Mucosa of descending colon (tissue), 3 donors: ENCODE measurements around the gene VSIG10L2. TPM values are rescaled to one million over a fixed set of nuclear protein-coding genes. Genes with fewer than 3 reads are reported as not detected.

Source experiments
- ATAC-seq: fragments of 200-7000 bp; cut with Tn5 transposase; one replicate; pipeline ENCODE4 v1.9.1; 2020; ENCODE audit warnings: mild to moderate bottlenecking, moderate library complexity
- DNase-seq, 3 donors: peaks; one replicate each; pipeline ENCODE4 v3.0.0-alpha.2; 2020
- H3K36me3 ChIP-seq: fragments of 200-600 bp; one replicate; pipeline ENCODE4 v1.8.0; 2021; ENCODE audit warnings: low read depth, mild to moderate bottlenecking
- H3K4me1 ChIP-seq: fragments of 200-600 bp; one replicate; pipeline ENCODE4 v1.8.0; 2021; ENCODE audit warnings: low read depth, mild to moderate bottlenecking
- H3K4me3 ChIP-seq: fragments of 200-600 bp; one replicate; pipeline ENCODE4 v1.8.0; 2021; ENCODE audit warnings: mild to moderate bottlenecking
- H3K9me3 ChIP-seq: fragments of 200-600 bp; one replicate; pipeline ENCODE4 v1.8.0; 2021; ENCODE audit warnings: mild to moderate bottlenecking
- CTCF ChIP-seq: fragments of 200-600 bp; IDR thresholded peaks from one replicate; pipeline ENCODE4 v1.8.0; 2022; ENCODE audit warnings: antibody characterized with exemption, mild to moderate bottlenecking
- intact Hi-C, 2 donors: fragments of 100-400 bp; cut with DNase I in 1 of 2; cut with micrococcal nuclease in 1 of 2; formaldehyde crosslinking; loops; one replicate each; pipeline versions ENCODE4 v1.11.0 to v1.11.1; 2022; cut with DNase I, micrococcal nuclease
- total RNA-seq, 3 donors: library from RNA; stranded (reverse); fragmentation: NEBNext Ultra II Directional in 2 of 3; extraction: Animal tissue kit (Norgen Biotek cat#: 25700) in 2 of 3; gene quantifications; one replicate each; pipeline versions ENCODE4 v1.2.1 to v1.2.4, GENCODE V29; 2021 to 2023
- donor health status: DM: no; HTN: no; CAD: no; lungs with moderate emphysema.
- donor health status: DM: no; HTN: no; CAD: no.
- donor health status: DM: no; HTN: yes; CAD: no.

VSIG10L2 gene
- total RNA-seq, 3 donors from 2014 or later, result 0.09 TPM; not detected in 2

GRCh38 chr11:125918140-125918840, 27.6 kb upstream of the VSIG10L2 start:
- Histone ChIP-seq H3K4me1 (peaks cover 21% of the 10 kb centered on the region), H3K36me3 (no peaks in the 10 kb centered on the region), H3K4me3 (no peak overlapping the region), H3K9me3 (no peaks in the 10 kb centered on the region)
- intact Hi-C loops, result no loop called here
- ATAC-seq (no peak), DNase-seq (no peak)
- TF ChIP-seq CTCF, result no peak

DNA sequence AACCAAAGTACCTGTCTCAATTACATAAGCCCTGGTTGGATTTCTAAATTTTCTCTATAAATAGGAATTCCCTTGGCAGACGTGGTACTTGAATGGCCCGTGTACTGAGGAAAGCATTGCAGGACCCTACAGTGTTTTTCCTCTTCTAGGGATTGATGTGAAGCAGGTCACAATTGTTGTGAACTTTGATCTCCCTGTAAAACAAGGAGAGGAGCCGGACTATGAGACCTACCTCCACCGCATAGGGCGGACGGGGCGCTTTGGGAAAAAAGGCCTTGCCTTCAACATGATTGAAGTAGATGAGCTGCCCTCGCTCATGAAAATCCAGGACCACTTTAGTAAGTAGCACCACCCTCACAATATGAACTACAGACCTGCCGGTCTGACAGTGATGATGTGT, 24.8 kb upstream of the VSIG10L2 start:
- no peak for TF ChIP-seq CTCF
- Histone ChIP-seq H3K4me3 (no peak overlapping the region), H3K9me3 (no peaks in the 10 kb centered on the region), H3K4me1 (peaks cover 23% of the 10 kb centered on the region), H3K36me3 (no peaks in the 10 kb centered on the region)
- ATAC-seq, result no peak
- DNase-seq, result peak in 2 of 3 donors; percentile 37 to 48
- intact Hi-C loops, result loop anchor here (5.0 kb wide), 1 partner anchor 271 kb away; no protein-coding TSS in a partner anchor

- Histone ChIP-seq H3K9me3 (no peaks in the 10 kb centered on the region), H3K4me3 (no peak overlapping the region), H3K36me3 (no peaks in the 10 kb centered on the region), H3K4me1 (peaks cover 12% of the 10 kb centered on the region)
- DNase-seq, result no peak
- no peak for ATAC-seq
- no peak for TF ChIP-seq CTCF
- intact Hi-C loops, result loop anchor here (5.0 kb wide), 1 partner anchor 270 kb away; no protein-coding TSS in a partner anchor
Measured at GRCh38 chr11:125922156-125922555, 23.7 kb upstream of the VSIG10L2 start.

DNA sequence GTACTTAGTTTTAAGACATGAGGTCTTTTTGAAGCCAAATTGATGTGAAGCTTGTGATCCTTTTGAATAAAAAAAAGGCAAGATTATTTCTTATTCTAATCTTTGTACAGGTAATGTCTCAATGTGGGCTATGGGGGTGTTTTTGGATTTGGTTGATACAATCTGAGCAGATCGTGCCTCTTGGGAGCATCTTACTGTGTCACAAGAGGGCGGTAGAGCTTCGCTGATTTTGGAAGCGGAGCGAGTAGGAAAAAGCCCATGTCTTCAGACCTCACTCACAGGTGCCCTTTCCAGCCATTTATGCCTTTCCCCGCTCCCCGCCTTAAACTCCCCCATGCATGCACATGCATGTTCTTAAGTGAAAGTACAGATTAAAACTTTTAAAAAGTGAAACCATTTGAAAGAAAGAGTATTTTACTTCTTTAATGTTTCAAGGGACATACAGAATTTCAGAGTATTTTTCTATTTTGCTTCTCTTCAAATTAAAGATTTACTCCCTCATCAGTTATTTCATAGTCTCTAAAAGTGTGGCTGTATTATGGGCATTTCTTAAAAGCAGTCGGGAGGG, 22.7 kb upstream of the VSIG10L2 start:
- DNase-seq (peak in 2 of 3 donors; percentile 57 to 85), ATAC-seq (peak; percentile 59)
- H3K9me3 ChIP-seq, result no peaks in the 10 kb centered on the region
- peaks cover 7% of the 10 kb centered on the region for H3K4me1 ChIP-seq
- TF ChIP-seq CTCF, result peak; percentile 41
- H3K4me3 ChIP-seq, result no peak overlapping the region
- no peaks in the 10 kb centered on the region for H3K36me3 ChIP-seq
- intact Hi-C loops, result loop anchor here (5.0 kb wide), 1 partner anchor 269 kb away; no protein-coding TSS in a partner anchor

DNA sequence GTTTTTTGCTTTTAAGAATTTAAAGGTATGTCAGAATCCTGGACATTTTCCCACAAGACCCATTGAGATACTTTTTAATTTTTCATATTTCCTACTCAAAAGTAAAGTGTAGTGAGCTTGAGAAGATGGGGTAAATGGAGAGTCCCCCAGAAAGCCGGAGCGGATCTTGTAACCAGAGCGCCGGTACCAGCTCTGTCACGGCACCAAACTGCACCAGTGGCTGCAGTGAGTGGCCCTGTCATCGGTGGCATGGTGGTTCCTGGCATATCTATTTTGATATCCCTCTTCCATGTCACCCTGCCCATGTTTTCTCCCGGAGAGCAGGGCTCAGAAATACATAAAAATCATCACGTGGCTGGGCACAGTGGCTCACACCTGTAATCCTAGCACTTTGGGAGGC, 22.2 kb upstream of the VSIG10L2 start:
- no peak for ATAC-seq
- intact Hi-C loops, result loop anchor here (5.0 kb wide), 1 partner anchor 269 kb away; no protein-coding TSS in a partner anchor
- no peak for DNase-seq
- H3K4me3 ChIP-seq, result no peak overlapping the region
- H3K9me3 ChIP-seq, result no peaks in the 10 kb centered on the region
- H3K4me1 ChIP-seq, result peaks cover 7% of the 10 kb centered on the region
- no peak for TF ChIP-seq CTCF
- no peaks in the 10 kb centered on the region for H3K36me3 ChIP-seq
